Measurements from ENCODE around the gene FMC1.
A peak's percentile ranks its signal among the peaks of the same experiment; 100 is the strongest.

The FMC1 gene

DNA sequence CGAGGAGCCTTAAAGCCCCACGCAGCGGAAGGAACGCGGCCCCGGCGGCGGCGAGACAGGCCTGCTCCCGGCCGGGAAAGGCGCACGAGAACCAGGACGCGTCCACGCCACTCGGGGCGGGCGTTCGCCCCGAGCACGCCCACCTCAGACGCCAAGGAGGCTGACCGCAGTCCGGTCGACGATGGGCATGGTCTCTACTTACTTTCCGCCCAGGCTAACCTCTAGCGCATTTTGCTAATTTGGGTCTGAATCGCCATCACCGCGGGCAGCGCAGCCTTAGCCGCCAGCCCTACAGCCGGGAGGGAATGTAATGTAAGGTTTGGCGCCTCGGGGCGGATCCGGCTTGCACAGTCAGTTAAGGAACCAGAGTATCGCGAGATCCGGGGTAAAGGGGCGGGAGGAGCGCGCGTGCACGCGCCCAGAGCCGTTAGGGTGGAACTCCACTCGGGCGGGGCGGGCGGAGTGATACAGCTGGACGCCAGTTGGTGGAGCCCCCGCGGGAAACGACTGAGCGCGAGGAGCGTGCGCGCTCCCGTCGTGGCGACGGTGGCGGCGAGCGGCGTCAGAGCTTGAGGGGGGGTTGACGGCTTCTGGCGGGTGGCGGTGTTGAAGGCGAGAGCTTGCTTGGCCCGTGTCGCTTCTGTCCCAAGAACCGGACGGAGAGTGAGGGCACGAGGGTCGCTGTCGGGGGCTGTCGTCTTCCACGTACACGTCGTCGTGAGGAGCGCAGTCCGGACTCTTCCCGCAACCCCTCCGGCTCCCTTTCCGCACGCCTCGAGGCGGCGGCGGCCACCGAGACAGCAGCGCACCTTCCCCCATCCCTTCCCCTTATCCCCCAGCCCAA is 18.5 kb downstream of the FMC1 start, which contains the start of gene LUC7L2:
Gene LUC7L2 (plus strand): TSS at position 529 of the 844 bp plus-strand sequence. CDS start 368 bp downstream, outside the sequence.
- H4K20me1 ChIP-seq (ENCODE audit: insufficient read depth, low read length, poor library complexity, severe bottlenecking), result peaks cover 42% of the 10 kb centered on the region
- TF ChIP-seq EZH2phosphoT487 (IDR thresholded peaks at IDR 0.05; ENCODE audit: borderline replicate concordance), result no peak
- TF ChIP-seq CTCF (conservative IDR thresholded peaks at IDR 0.05; ENCODE audit: low read length), result 0 out of 2 replicates have a peak, but pooled peaks have one; percentile 14
- peak within 1 kb of the TSS; percentile 79 for H3K4me3 ChIP-seq (ENCODE audit: low read length, poor library complexity, severe bottlenecking)
- H3K4me2 ChIP-seq (ENCODE audit: low read depth, low read length, poor library complexity, severe bottlenecking), result peak within 1 kb of the TSS; percentile 98
- H3F3A ChIP-seq (ENCODE audit: low read depth), result peaks cover 7% of the 10 kb centered on the region
- H3K9ac ChIP-seq (ENCODE audit: low read depth, low read length, poor library complexity, severe bottlenecking), result peak within 1 kb of the TSS; percentile 99
- H2AFZ ChIP-seq (ENCODE audit: low read length), result peak within 1 kb of the TSS; percentile 82
- H3K9me3 ChIP-seq (ENCODE audit: insufficient read depth, low read depth, low read length), result no peaks in the 10 kb centered on the region
- peaks cover 27% of the 10 kb centered on the region for H3K4me1 ChIP-seq (ENCODE audit: insufficient read depth, low read length, poor library complexity, severe bottlenecking)
- peaks cover 2% of the 10 kb centered on the region; the same call in 1 of the 2 replicates for H3K36me3 ChIP-seq (ENCODE audit: insufficient read depth, low read length)
- H3K9me2 ChIP-seq (replicated peaks; ENCODE audit: low read depth, low read length), result no peaks in the 10 kb centered on the region
- no peaks in the 10 kb centered on the region for H3K27me3 ChIP-seq (ENCODE audit: insufficient read depth, low read length, poor library complexity, severe bottlenecking)
- H3K79me2 ChIP-seq (ENCODE audit: insufficient read depth, low read length), result peaks cover 57% of the 10 kb centered on the region

- H3K4me1 ChIP-seq (ENCODE audit: insufficient read depth, low read length, poor library complexity, severe bottlenecking), result peaks cover 35% of the 10 kb centered on the region
- no peak overlapping the region for H2AFZ ChIP-seq (ENCODE audit: low read length)
- TF ChIP-seq CTCF (conservative IDR thresholded peaks at IDR 0.05; ENCODE audit: low read length) (no peak), EZH2phosphoT487 (IDR thresholded peaks at IDR 0.05; ENCODE audit: borderline replicate concordance) (no peak)
- H3K36me3 ChIP-seq (ENCODE audit: insufficient read depth, low read length), result peaks cover 10% of the 10 kb centered on the region; the same call in 1 of the 2 replicates
- peak overlapping the region; percentile 98 for H3K4me2 ChIP-seq (ENCODE audit: low read depth, low read length, poor library complexity, severe bottlenecking)
- no peaks in the 10 kb centered on the region for H3K27me3 ChIP-seq (ENCODE audit: insufficient read depth, low read length, poor library complexity, severe bottlenecking)
- H4K20me1 ChIP-seq (ENCODE audit: insufficient read depth, low read length, poor library complexity, severe bottlenecking), result peaks cover 50% of the 10 kb centered on the region
- H3F3A ChIP-seq (ENCODE audit: low read depth), result peaks cover 7% of the 10 kb centered on the region
- peak overlapping the region; percentile 79 for H3K4me3 ChIP-seq (ENCODE audit: low read length, poor library complexity, severe bottlenecking)
- peak overlapping the region; percentile 99 for H3K9ac ChIP-seq (ENCODE audit: low read depth, low read length, poor library complexity, severe bottlenecking)
- peaks cover 65% of the 10 kb centered on the region for H3K79me2 ChIP-seq (ENCODE audit: insufficient read depth, low read length)
- no peaks in the 10 kb centered on the region for H3K9me3 ChIP-seq (ENCODE audit: insufficient read depth, low read depth, low read length)
- no peaks in the 10 kb centered on the region for H3K9me2 ChIP-seq (replicated peaks; ENCODE audit: low read depth, low read length)
These were observed 19.2 kb downstream of the FMC1 start for GRCh38 chr7:139360210-139360947.

DNA sequence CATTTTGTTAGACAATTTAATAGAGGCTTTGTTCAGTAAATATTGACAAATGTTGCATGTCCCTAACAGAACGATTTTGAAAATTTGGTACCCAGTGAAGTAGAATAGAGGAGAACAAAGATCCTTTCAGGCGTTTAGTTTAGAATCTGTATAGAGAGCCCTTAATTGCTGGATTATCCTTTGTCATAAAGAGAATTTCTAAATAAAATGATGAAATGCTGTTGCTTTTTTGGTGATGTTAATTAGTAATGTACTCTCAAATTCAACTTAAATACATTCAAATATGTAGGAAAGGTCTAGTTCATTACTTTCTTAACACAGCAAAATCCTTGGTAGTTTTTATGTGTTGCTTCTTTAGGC is 19.8 kb downstream of the FMC1 start:
- Histone ChIP-seq H4K20me1 (ENCODE audit: insufficient read depth, low read length, poor library complexity, severe bottlenecking) (peaks cover 55% of the 10 kb centered on the region), H3K9me2 (replicated peaks; ENCODE audit: low read depth, low read length) (no peaks in the 10 kb centered on the region), H3K27me3 (ENCODE audit: insufficient read depth, low read length, poor library complexity, severe bottlenecking) (no peaks in the 10 kb centered on the region), H3K9me3 (ENCODE audit: insufficient read depth, low read depth, low read length) (no peaks in the 10 kb centered on the region), H3K4me3 (ENCODE audit: low read length, poor library complexity, severe bottlenecking) (peak overlapping the region; percentile 79), H3F3A (ENCODE audit: low read depth) (peaks cover 7% of the 10 kb centered on the region), H3K36me3 (ENCODE audit: insufficient read depth, low read length) (peaks cover 15% of the 10 kb centered on the region; the same call in 1 of the 2 replicates), H2AFZ (ENCODE audit: low read length) (no peak overlapping the region), H3K4me2 (ENCODE audit: low read depth, low read length, poor library complexity, severe bottlenecking) (peak overlapping the region; percentile 98), H3K9ac (ENCODE audit: low read depth, low read length, poor library complexity, severe bottlenecking) (peak overlapping the region; percentile 99), H3K79me2 (ENCODE audit: insufficient read depth, low read length) (peaks cover 71% of the 10 kb centered on the region), H3K4me1 (ENCODE audit: insufficient read depth, low read length, poor library complexity, severe bottlenecking) (peaks cover 40% of the 10 kb centered on the region)
- no peak for TF ChIP-seq EZH2phosphoT487 (IDR thresholded peaks at IDR 0.05; ENCODE audit: borderline replicate concordance)
- TF ChIP-seq CTCF (conservative IDR thresholded peaks at IDR 0.05; ENCODE audit: low read length), result no peak
